IPS DF 4.7 (cell line): ENCODE results near the gene TMCO4.

ENCODE experiments used
- DNase-seq: peaks from one replicate; pipeline ENCODE4 v3.0.0-alpha.2; 2013; ENCODE audit warnings: low spot score; ENCODE audit errors: extremely low read depth

Gene TMCO4

DNA sequence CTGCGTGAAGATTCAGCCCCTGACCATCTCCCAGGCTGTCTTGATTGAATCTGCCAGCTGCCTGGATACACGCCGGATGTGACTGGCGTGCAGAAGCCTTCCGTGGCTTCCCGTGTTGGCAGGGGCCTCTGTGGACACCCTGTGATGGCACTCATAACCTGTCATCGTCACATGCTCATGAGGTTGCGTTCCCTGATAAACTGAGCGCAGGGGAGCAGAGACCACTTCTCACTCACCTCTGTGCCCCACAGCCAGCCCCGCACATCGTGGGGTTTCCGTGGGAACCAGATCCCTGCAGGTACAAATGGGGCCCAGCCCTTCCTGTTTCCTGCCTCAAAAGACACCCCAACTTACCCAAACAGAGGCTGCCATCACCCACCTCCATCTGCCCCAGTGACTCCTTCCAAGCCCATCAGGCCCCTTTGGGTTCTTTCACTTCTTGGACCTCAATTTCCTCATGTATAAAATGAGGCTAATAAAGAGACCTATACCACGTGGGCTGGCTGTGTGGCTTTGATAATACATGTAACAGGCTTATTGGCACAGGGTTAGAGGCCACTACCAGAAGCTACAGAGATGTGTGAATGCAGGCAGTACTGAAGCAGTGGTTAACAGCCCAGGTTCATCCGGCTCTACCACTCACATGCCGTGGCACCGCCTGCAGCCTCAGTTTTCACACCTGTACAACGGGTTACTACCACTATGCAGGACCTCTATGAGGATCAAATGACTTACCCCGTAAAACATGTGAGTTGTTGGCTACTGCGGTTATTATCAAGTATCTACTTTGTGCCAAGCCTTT is 111.5 kb downstream of the TMCO4 start:
- no peak for DNase-seq

DNA sequence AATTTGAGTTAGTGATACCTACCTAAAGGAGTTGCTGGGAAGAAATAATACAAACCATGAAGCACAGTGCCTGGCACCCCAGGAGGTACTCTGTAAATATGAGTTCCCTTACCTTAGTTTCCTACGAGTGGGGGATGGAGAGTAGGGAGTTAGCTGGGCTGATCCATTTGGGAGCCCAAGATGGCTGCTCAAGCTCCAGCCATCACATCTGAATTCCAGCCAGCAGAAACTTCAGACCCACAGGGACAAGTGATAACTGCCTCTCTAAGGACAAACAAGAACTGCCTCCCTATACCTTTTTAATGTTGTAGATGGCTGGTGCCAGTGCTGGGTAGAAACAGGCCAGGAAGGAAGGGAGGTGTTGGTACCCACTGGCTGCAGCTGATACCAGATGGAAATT is 112.3 kb downstream of the TMCO4 start:
- no peak for DNase-seq

- DNase-seq = no peak
These were observed 113.7 kb downstream of the TMCO4 start for GRCh38 chr1:19685994-19686393.

DNA sequence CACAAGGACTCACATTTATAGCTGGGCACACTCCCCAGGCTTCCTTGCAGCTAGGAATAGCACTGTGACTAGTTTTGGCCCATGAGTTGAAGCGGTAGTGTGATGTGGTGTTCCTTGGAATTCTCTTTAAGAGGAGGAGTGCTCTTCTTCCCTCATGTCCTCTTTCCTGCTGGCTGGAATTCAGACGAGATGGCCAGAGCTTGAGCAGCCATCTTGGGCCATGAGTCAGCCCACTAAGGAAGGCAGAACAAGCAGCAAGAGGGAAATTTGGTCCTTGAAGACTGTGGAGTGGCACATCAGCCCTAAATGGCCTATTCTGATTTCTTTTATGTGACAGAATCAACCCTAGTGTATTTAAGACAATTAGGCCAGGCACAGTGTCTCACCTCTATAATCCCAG is 115.0 kb downstream of the TMCO4 start:
- DNase-seq = no peak

DNA sequence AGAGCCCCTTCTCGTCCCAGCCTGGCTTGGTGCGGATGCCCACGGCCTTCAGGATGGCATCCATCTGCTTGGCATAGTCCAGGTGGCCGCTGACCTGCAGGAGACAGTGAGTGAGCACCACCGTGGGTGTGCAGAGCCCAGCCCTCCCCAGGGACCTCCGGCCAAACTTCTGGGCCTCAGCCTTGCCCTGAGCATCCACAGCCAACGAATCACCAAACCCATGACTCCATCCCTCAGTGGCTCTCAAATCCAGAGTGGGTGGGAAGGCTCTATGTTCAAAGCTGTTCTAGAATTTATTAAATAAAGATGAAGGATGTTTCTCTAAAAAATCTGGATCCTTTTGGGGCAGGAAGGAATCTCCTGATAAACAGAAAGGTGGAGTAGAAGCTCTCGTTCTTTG is 116.4 kb downstream of the TMCO4 start:
- DNase-seq = no peak

DNA sequence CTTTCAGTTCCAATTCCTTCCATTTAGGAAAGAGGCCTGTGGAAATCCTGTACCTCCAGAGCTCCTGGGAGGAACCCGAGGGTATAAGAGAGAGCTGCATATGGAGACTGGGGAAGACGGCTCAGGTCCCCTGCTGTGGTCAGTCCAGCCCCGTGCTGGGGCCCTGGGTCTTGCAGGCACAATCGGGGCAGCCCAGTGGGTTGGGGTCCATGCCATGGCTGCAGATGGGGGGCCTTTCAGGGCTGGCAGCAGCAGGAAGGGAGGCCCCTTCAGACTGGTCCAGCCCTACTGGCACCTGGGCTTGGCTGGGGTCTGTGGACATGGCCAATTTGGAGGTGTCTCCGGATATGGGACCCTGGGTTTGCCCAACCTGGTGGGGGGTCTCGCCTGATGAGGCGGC is 116.8 kb downstream of the TMCO4 start:
- no peak for DNase-seq

GRCh38 chr1:19682257-19682656 is 117.5 kb downstream of the TMCO4 start:
- DNase-seq = no peak

DNA sequence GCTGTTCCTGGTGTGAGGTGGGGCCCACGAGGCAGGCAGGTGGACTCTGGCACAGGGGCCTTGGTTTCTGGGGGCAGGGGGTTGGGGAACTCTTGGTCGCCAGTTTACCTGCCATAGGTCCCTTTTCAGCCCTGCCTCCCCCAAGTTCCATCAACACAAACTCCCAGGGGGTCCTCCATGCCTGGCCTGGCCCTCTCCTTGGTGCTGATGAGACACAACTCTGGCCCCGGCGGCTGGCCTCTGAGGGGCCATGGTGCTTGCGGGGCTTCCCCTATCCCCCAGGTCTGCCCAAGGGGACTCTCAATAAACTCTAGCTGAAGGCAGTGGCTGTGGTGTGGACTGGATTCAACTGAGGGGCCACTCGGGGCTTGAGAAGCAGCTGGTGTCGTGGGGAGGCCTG is 119.1 kb downstream of the TMCO4 start:
- DNase-seq = no peak

DNA sequence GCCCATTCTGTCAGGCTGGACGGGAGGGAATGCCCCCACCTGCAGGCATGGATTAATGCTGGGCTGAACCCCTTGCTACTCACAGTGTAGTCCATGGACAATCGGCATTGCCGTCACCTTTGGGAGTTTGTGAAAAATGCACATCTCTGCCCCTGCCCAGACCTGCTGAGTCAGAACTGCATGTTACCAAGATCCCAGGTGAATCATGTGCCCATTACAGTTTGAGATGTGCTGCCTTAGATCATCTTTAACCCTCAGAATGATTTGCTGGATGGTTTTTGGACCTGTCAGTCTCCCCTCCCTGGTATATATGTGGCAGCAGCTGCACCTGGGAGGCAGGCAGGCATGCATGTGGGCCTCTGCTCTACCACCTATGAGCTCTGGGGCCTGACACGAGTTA is 120.0 kb downstream of the TMCO4 start:
- DNase-seq = no peak

- no peak for DNase-seq
These were observed 120.7 kb downstream of the TMCO4 start for GRCh38 chr1:19678931-19679453.

DNA sequence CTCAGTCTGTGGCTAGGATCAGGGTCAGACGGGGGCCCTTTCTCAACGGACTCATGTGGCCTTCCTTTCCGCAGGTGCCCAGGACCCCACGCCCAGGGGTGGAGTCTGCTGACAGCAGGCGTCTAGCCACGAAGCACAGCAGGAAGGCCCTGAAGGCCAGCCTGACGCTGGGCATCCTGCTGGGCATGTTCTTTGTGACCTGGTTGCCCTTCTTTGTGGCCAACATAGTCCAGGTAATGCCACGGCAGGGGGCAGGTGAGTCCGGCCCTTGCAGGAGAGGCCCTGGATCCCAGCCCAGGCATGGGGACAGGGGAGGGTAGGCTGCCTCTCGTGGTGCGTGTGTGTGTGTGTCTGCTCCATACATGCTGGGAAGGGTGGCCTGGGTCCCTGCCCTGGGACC is 121.2 kb downstream of the TMCO4 start:
- DNase-seq = no peak

DNA sequence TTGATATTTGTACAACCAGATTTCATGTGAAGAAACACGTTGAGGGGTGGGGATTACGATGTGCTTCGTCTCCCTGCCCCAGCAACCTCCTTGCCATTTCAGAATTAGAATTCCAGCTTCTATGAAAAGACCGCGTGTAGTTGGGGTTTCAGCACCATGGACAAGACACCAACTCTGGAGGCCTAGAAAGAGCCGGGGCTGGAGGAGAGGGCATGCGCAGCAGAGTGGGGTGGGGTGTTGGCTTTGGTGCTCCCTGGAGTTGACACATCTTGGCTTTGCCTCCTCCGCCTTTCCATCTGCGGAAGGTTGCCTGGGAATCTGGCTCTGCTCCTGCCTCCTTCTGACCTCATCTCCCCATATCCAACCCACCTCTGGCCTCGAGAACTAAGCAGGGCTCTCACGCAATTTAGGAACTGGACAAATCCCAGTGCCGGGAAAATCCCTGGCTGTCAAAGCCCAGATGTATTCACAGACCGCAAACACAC is 123.2 kb downstream of the TMCO4 start:
- no peak for DNase-seq

GRCh38 chr1:19675797-19676196 is 123.9 kb downstream of the TMCO4 start:
- DNase-seq = no peak

DNA sequence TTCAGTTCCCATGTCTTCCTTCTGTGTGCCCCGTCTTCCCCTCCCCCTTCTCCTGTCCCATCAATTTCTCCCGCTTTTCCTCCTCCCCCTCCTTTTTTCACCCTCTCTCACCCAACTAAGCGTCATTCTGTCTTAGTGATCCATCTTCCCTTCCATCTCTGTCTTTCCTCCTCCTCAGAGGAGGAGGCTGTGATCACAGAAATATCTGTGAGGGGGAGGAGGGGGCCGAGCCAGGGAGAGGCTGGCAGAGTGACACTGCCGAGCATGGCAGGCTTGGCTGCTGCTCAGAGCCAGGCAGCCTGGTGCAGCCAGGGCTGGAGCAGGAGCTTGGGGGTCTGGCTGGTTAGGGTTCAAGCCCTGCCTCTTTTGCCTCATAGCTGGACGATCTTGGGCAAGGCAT is 127.5 kb downstream of the TMCO4 start:
- DNase-seq = no peak

DNA sequence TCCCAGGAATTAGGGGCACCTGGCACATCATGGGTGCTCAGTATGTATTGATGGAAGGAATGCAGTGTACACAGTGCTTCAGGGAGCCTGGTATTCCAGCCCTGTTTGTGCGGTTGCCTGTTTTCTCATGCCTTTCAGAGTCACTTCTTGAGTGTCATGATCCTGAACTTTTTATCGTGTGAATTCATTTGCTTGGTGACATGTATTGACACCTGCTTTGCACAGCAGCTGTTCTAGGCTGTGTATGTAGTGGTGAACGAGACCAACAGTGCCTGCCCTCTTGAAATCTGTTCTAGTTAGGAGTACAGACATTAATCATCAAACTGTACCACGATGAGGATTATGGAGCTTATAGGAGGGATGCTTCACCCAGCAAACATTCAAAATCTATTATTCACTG is 128.9 kb downstream of the TMCO4 start:
- DNase-seq = no peak

DNA sequence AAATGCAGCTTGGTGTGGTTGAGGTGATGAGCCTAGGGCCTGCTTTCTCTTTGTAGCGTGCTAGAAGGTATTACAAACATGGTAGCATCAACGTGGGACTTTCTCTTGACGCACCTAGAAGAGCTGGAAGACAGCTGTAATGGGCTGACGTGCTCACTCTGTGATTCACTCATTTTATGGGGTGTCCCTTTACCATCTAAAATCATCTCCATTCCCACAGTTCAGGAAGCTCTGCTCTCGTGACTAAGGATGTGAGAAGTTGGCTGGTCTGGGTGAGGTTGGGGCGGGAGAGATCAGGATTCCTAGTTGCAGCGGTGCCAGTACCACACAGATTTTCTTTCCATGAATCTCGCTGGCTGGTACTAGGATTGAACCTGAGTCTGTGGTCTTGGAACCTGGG is 130.8 kb downstream of the TMCO4 start:
- DNase-seq = no peak

- DNase-seq = no peak
These were observed 133.9 kb downstream of the TMCO4 start for GRCh38 chr1:19665496-19666465.

DNA sequence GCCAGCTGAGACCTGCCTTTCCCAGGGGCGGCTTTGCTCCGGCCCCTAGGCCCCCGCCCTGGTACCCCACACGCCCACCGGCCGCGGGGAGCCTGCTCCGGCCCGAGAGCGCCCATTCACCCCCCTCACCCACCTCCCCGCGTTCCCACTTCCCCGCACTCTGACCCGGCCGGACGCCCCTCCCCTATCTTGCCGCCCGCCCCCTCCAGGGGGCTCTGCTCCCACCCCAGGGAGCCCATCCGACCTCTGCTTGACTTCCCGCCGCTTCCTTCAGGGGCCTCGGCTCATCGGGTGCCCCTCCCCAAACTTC is 134.6 kb downstream of the TMCO4 start:
- DNase-seq = no peak

DNA sequence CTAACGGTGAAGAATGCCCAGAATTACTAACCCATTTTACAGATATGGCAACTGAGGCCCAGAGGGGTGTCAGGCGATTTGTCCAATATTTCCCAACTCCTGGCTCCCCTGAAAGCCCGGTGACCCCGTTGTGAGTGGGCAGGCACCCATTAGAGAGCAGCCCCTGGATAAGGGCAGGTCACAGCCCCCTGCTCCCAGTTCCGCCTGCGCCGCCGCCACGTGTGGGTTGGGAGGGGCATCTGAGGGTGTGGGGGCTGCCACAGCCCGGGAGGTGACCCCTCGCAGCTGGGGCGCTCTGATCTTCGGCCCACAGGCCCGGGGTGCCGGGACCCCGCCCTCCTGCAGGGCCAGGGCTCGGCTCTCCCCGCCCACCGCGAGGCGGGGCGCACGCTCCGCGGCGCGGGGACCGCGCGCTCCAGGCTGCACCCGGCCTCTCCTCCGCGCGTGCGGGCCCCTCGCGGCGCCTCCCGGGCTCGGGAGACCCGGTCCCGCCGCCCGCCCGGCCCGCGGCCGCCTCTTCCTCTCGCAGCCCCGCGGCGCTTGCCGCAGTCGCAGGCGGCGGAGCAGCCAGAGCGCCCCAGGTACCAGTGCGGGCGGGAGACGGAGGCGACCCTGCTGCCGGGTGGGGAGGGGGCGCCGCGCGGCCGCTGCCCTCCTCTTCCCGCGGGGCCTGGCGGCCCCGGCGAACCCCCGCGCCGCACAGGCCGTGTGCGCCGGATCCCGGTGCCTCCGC is 135.1 kb downstream of the TMCO4 start, which contains the start of gene HTR6:
Gene HTR6 (plus strand): TSS at position 423 of the 733 bp plus-strand sequence. CDS start 879 bp downstream, outside the sequence.
- no peak for DNase-seq

- no peak for DNase-seq
These were observed 137.4 kb downstream of the TMCO4 start for GRCh38 chr1:19662313-19662712.

- DNase-seq = no peak
These were observed 137.9 kb downstream of the TMCO4 start for GRCh38 chr1:19661721-19662228.
